SK-N-SH treated with all-trans-retinoic acid at 6 μM for 48 hours (cell line): ENCODE measurements around the gene CDK14.

Experiments
- ESRRG ChIP-seq: fragments of 250-450 bp; sonication (Bioruptor Pico); IDR thresholded peaks from 2 replicates; pipeline ENCODE4 v1.6.1; 2021; ENCODE audit warnings: mild to moderate bottlenecking
- OSR1 ChIP-seq: fragments of 250-450 bp; sonication (Bioruptor Pico); IDR thresholded peaks from 2 replicates; pipeline ENCODE4 v1.8.0; 2022; ENCODE audit warnings: moderate library complexity, mild to moderate bottlenecking, inconsistent platforms
- RARB ChIP-seq: fragments of 250-450 bp; sonication (Bioruptor Pico); IDR thresholded peaks from 2 replicates; pipeline ENCODE4 v1.8.0; 2021; ENCODE audit warnings: mild to moderate bottlenecking, moderate library complexity
- ZC3H10 ChIP-seq: fragments of 250-450 bp; sonication (Bioruptor Pico); IDR thresholded peaks from 2 replicates; pipeline ENCODE4 v1.5.1; 2021; ENCODE audit warnings: mild to moderate bottlenecking, moderate library complexity
- ZFP3 ChIP-seq: fragments of 250-450 bp; sonication (Bioruptor Pico); IDR thresholded peaks from 2 replicates; pipeline ENCODE4 v1.5.0; 2020; ENCODE audit warnings: mild to moderate bottlenecking, moderate library complexity
- ZFP30 ChIP-seq: fragments of 450-650 bp; formaldehyde crosslinking; IDR thresholded peaks from 2 replicates; pipeline ENCODE4 v1.5.0; 2022; ENCODE audit warnings: mild to moderate bottlenecking, moderate library complexity
- ZNF70 ChIP-seq: fragments of 450-650 bp; formaldehyde crosslinking; IDR thresholded peaks from 2 replicates; pipeline ENCODE4 v1.5.0; 2020; ENCODE audit warnings: mild to moderate bottlenecking, moderate library complexity
- TF ChIP-seq, protein P1 (sequence below): fragments of 250-450 bp; sonication (Bioruptor Pico); IDR thresholded peaks from 2 replicates; pipeline ENCODE4 v1.5.0; 2020; ENCODE audit warnings: mild to moderate bottlenecking, moderate library complexity
- TF ChIP-seq, protein P2 (sequence below): fragments of 250-450 bp; sonication (Bioruptor Pico); IDR thresholded peaks from 2 replicates; pipeline ENCODE4 v1.5.1; 2020; ENCODE audit warnings: low read depth, mild to moderate bottlenecking, moderate library complexity
- TF ChIP-seq, protein P3 (sequence below): fragments of 250-450 bp; sonication (Bioruptor Pico); IDR thresholded peaks from 2 replicates; pipeline ENCODE4 v1.8.0; 2020; ENCODE audit warnings: mild to moderate bottlenecking, moderate library complexity, borderline replicate concordance

DNA sequence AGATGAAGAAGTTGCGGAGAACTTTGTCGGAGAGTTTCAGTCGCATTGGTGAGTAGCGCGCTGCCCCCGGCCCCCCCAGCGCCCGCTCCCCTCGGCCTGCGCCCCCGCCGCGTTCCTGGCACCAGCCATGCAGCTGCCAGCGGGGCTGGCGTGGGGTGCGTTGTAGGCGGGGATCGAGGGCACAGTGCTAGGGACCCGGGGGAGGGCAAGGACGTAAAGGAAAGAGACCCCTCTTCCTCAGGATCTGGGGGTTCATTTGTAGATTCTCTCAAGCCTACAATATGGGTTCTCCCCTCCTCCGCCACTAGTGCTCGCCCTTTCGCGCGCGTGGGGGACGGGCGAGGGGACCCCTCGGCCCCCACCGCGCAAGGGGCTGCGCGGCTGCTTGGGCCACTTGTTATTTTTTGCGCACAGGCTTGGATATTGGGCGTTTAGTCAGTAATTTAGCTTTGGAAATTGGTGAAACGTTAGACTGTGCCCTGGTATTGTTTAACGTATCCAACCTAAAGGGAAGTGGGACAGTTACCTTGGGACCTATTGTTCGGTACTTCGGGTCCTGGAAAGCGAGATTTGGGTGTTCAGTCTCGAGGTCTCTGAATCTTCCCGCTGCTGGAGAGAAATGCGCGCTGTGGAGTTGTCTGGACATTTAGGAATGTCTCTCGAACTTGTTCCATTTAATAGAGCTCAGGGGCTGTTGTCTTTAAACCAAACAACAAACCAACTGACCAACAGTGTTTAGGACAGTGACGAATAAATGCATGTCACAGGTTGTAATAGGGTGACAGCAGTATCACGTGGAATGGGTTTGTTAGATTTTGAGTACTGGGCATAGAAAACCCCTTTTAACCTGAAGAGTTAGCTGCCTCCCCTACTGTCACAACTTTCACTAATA, 796 bp downstream of the CDK14 start:
- TF ChIP-seq ZC3H10 (CRISPR knock-in tag) (no peak), ESRRG (no peak), ZFP3 (CRISPR knock-in tag) (no peak), RARB (CRISPR knock-in tag) (no peak), ZFP30 (CRISPR knock-in tag) (no peak), OSR1 (CRISPR knock-in tag) (no peak), ZNF70 (CRISPR knock-in tag) (no peak)
- TF ChIP-seq, protein P1, sequence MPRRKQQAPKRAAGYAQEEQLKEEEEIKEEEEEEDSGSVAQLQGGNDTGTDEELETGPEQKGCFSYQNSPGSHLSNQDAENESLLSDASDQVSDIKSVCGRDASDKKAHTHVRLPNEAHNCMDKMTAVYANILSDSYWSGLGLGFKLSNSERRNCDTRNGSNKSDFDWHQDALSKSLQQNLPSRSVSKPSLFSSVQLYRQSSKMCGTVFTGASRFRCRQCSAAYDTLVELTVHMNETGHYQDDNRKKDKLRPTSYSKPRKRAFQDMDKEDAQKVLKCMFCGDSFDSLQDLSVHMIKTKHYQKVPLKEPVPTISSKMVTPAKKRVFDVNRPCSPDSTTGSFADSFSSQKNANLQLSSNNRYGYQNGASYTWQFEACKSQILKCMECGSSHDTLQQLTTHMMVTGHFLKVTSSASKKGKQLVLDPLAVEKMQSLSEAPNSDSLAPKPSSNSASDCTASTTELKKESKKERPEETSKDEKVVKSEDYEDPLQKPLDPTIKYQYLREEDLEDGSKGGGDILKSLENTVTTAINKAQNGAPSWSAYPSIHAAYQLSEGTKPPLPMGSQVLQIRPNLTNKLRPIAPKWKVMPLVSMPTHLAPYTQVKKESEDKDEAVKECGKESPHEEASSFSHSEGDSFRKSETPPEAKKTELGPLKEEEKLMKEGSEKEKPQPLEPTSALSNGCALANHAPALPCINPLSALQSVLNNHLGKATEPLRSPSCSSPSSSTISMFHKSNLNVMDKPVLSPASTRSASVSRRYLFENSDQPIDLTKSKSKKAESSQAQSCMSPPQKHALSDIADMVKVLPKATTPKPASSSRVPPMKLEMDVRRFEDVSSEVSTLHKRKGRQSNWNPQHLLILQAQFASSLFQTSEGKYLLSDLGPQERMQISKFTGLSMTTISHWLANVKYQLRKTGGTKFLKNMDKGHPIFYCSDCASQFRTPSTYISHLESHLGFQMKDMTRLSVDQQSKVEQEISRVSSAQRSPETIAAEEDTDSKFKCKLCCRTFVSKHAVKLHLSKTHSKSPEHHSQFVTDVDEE (CRISPR knock-in tag) = no peak
- TF ChIP-seq, protein P2, sequence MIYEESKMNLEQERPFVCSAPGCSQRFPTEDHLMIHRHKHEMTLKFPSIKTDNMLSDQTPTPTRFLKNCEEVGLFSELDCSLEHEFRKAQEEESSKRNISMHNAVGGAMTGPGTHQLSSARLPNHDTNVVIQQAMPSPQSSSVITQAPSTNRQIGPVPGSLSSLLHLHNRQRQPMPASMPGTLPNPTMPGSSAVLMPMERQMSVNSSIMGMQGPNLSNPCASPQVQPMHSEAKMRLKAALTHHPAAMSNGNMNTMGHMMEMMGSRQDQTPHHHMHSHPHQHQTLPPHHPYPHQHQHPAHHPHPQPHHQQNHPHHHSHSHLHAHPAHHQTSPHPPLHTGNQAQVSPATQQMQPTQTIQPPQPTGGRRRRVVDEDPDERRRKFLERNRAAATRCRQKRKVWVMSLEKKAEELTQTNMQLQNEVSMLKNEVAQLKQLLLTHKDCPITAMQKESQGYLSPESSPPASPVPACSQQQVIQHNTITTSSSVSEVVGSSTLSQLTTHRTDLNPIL = no peak
- TF ChIP-seq, protein P3, sequence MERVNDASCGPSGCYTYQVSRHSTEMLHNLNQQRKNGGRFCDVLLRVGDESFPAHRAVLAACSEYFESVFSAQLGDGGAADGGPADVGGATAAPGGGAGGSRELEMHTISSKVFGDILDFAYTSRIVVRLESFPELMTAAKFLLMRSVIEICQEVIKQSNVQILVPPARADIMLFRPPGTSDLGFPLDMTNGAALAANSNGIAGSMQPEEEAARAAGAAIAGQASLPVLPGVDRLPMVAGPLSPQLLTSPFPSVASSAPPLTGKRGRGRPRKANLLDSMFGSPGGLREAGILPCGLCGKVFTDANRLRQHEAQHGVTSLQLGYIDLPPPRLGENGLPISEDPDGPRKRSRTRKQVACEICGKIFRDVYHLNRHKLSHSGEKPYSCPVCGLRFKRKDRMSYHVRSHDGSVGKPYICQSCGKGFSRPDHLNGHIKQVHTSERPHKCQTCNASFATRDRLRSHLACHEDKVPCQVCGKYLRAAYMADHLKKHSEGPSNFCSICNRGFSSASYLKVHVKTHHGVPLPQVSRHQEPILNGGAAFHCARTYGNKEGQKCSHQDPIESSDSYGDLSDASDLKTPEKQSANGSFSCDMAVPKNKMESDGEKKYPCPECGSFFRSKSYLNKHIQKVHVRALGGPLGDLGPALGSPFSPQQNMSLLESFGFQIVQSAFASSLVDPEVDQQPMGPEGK (CRISPR knock-in tag) = peak; percentile 26; the same call in 1 of the 2 replicates
